Measurements from ENCODE around the gene LECT2. TPM values are rescaled to one million over a fixed set of nuclear protein-coding genes. Genes with fewer than 3 reads are reported as not detected.

LECT2 gene
- 1 to 10 TPM in 2 of 3 donors, under 1 TPM in 1; 0.79 to 2.1 (median 2.1) TPM for polyA plus RNA-seq (ENCODE audit: insufficient read length in 3 of 3)

DNA sequence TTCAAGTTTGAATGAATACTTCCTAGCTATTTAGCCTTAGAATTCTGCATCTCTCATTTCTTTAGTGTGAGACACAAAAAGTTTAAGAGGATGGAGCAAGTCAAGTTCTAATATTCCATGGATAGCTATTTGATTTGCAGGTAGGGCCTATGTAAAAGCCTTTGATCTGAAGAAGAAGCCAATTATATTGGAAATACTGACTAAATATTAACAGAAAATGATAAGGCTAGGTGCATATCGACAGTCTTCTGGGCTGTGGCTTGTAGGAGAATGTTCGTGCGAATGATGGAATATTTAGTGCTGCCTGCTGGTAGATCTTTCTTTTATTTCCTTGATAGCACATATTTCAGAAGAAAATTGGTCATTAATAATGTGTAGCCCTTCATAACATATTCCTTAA lies at the start of gene LECT2:
Gene LECT2 (minus strand): TSS at position 85 of the 400 bp plus-strand sequence. CDS start 150 bp downstream, outside the sequence.
- DNase-seq (ENCODE audit: low read depth in 3 of 3, low spot score in 2 of 3), result no peak

DNA sequence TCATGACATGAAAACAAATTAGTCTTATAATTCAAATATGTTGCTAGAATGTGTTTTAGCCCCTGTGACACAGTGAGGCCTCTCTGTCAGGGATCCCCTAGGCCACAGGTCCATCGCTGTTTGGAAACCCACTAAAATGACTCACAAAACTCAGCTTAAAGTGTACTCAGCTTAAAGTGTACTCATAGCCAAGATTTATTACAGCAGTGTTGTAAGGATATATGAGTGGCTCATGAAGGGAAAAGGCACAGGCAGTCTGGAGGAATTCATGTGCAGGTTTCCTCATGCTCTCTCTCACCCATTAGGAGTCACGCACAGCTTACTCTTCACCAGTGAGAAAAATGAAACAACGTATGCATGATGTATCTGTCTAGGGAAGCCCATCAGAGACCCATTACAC lies 49.7 kb upstream of the LECT2 start:
- DNase-seq (ENCODE audit: low read depth in 3 of 3, low spot score in 2 of 3), result no peak

DNA sequence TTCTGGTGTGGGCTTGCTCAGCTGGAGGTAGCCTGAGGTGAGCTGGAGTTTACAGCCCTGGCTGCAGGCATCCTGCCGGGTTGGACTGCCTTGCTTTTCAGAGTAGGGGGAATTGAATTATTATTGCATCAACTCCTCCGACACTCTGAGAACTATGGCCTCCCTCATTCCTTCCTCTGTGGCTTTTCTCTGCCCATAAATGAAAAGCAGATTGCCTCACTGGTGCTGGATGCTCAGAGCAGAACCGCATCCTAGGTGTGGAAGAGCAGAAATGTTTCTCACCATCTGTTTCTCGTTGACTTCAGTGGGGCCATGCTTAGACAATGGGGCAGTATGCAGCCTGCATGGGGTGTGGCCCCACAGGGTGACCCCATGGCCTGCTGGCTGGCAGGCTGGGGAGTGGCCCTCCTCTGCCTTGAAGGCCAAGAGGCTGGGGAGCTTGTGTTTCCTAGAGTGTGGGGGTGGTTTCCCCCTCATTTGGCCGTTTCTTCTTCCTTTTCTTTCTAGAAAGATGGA lies 46.7 kb upstream of the LECT2 start:
- no peak for DNase-seq (ENCODE audit: low read depth in 3 of 3, low spot score in 2 of 3)

- DNase-seq (ENCODE audit: low read depth in 3 of 3, low spot score in 2 of 3), result no peak
Observed at GRCh38 chr5:136000932-136001331, 46.1 kb upstream of the LECT2 start.

GRCh38 chr5:136000147-136000546 lies 45.4 kb upstream of the LECT2 start:
- no peak for DNase-seq (ENCODE audit: low read depth in 3 of 3, low spot score in 2 of 3)

DNA sequence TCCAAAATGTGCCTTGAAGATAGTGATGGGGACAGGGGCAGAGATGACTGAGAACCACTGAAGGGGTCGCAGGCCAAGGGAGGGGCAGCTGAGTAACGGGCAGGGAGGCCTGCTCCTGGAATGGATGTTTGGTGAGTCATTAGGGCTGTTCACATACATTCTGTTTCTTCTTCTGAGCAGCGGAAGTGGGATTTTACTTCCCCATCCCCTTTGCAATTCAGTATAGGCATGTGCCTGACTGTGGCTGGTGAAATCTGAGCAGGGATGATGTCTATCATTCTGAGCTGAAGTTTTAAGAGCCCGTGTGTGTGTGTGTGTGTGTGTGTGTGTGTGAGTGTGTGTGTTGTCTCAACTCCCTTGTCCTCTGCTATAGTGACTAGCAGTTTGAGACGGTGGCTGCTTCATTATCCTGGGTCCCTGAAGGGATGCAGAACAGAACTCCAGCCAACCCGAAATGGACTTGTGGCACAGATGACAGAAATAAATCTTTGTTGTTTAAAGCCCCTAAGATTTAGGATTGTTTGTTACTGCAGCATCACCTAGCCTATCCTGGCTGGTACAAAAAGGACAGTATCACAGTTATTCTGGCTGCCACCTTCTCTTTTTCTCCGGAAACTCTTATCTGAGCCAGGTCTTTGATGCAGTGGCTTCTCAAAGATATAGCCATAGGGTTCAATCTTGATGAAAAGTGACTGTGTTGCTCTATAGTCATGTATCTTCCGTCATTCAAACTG lies 44.8 kb upstream of the LECT2 start:
- no peak for DNase-seq (ENCODE audit: low read depth in 3 of 3, low spot score in 2 of 3)

DNA sequence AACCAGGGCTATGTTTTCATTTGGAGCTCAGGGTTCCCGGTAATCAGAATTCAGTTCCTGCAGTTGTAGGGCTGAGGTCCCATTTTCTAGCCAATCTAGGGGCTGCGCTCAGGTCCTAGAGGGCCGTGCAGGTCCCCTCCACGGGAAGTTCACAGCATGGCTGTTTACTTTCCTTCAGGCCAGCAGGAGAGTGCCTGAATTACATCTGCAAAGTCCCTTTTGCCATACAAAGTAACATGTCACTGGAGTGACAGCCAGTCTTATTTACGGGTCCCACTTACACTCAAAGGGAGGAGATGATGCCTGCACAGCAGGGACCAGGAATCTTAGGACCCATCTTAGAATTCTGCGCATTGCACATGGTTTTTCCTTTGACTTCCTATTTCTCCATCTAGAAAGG lies 44.1 kb upstream of the LECT2 start:
- DNase-seq (ENCODE audit: low read depth in 3 of 3, low spot score in 2 of 3), result no peak

GRCh38 chr5:135997673-135998335 lies 43.0 kb upstream of the LECT2 start:
- DNase-seq (ENCODE audit: low read depth in 3 of 3, low spot score in 2 of 3), result no peak

- DNase-seq (ENCODE audit: low read depth in 3 of 3, low spot score in 2 of 3), result no peak
Observed at GRCh38 chr5:135996611-135997010, 41.8 kb upstream of the LECT2 start.

DNA sequence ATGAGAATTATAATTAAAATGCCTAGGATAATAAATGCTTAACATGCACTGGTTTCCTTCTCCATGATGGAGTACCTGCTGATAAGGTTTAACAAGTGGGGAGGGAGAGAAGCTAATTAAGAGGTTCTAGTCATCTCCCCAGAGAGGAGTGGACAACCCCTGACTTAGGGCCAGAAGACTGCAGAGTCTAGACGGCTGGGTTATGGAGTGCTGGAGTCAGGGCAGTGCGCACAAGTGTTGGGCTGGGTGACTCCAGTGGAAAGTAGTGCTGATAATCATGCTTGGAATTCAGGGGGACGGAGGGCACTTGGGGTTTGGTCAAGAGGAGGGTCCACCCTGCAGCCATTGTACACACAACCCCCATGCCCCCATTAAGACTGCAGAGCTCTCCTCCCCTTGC lies 41.2 kb upstream of the LECT2 start:
- no peak for DNase-seq (ENCODE audit: low read depth in 3 of 3, low spot score in 2 of 3)

DNA sequence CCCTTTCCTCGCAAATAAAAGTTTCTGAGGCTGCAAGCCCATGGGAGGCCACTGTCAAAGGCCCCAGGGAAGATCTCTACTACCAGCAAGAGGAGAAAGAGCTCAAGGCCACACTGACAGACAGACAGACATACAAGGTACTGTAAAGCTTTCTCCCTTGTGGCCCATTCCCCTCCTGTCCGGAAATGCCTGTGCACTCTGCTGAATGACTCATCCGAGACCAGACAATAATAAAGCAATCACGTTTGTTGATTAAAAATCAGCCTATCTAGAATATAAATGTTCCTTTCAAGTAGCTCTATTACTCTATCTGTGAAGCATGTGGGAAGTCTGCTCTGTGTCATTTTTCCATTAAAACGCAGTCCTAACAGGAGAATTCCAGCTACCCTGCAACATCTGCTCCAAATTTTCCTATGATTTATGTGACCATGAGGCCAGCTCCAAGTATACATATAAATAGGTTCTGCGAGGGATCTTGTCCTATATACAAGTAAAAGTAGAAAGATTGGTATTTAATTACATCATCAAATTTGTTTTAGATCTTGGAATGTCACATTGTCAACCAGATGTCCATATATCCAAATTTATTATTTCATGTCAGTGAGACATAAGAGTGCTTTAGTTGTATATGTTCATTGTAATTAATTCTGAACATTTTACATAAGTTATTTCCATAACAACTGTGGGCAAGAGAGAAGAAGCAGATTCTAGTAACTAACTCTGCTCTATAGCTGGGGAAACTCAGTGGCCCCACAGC lies 39.3 kb upstream of the LECT2 start:
- DNase-seq (ENCODE audit: low read depth in 3 of 3, low spot score in 2 of 3), result no peak

GRCh38 chr5:135993335-135993879 lies 38.6 kb upstream of the LECT2 start:
- no peak for DNase-seq (ENCODE audit: low read depth in 3 of 3, low spot score in 2 of 3)

- DNase-seq (ENCODE audit: low read depth in 3 of 3, low spot score in 2 of 3), result no peak
Observed at GRCh38 chr5:135991429-135991828, 36.6 kb upstream of the LECT2 start.

GRCh38 chr5:135990528-135991255 lies 35.9 kb upstream of the LECT2 start:
- no peak for DNase-seq (ENCODE audit: low read depth in 3 of 3, low spot score in 2 of 3)

DNA sequence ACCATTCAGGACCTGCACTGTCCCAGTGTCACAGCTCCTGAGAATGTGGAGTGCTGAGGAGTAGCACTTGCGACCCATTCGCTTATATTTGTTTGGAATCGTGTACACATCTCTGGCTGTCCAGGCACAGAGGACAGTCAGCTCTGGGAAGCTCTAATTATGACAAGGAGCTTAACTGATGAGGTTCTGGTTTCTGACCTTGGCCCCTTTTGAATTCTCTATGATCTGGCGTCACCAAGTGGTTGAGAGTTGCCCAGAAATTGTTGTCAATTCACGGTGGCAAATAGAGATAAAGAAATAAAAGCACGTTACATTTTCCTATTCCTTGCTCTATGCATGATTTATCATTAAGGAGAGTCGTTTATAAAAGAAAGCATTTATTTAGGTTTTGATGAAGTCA lies 34.9 kb upstream of the LECT2 start:
- no peak for DNase-seq (ENCODE audit: low read depth in 3 of 3, low spot score in 2 of 3)

DNA sequence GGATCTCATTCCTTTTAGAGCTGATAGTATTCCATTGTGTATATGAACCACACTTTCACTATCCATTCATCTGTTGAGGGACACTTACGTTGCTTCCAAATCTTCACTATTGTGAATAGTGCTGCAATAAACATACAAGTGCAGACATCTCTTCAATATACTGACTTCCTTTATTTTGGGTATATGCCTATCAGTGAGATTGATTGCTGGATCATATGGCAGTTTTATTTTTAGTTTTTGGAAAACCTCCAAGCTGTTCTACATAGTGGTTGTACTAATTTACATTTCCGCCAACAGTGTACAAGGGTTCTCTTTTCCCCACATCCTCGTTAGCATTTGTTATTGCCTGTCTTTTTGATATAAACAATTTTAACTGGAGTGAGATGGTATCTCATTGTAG lies 33.8 kb upstream of the LECT2 start:
- DNase-seq (ENCODE audit: low read depth in 3 of 3, low spot score in 2 of 3), result no peak

- no peak for DNase-seq (ENCODE audit: low read depth in 3 of 3, low spot score in 2 of 3)
Observed at GRCh38 chr5:135986891-135987401, 32.2 kb upstream of the LECT2 start.

GRCh38 chr5:135986401-135986800 lies 31.6 kb upstream of the LECT2 start:
- no peak for DNase-seq (ENCODE audit: low read depth in 3 of 3, low spot score in 2 of 3)

- DNase-seq (ENCODE audit: low read depth in 3 of 3, low spot score in 2 of 3), result no peak
Observed at GRCh38 chr5:135985951-135986350, 31.2 kb upstream of the LECT2 start.

GRCh38 chr5:135980620-135981019 lies 25.8 kb upstream of the LECT2 start:
- DNase-seq (ENCODE audit: low read depth in 3 of 3, low spot score in 2 of 3), result no peak
